Fibroblast of pulmonary artery (primary cell): ENCODE data around the gene PAQR3.

Source experiments
- DNase-seq: peaks from one replicate; pipeline ENCODE4 v3.0.0-alpha.2; 2010; ENCODE audit warnings: low read depth
- H3K4me3 ChIP-seq: replicated peaks from 2 replicates; pipeline ENCODE4 v1.5.1; 2011; ENCODE audit warnings: low read depth, mild to moderate bottlenecking, control low read depth, low read length, moderate library complexity
- TF ChIP-seq, protein P1 (sequence below): IDR thresholded peaks from 2 replicates; pipeline ENCODE4 v1.5.1; 2011; ENCODE audit warnings: mild to moderate bottlenecking, control low read depth, low read length, inconsistent platforms; ENCODE audit errors: missing control alignments

The PAQR3 gene

DNA sequence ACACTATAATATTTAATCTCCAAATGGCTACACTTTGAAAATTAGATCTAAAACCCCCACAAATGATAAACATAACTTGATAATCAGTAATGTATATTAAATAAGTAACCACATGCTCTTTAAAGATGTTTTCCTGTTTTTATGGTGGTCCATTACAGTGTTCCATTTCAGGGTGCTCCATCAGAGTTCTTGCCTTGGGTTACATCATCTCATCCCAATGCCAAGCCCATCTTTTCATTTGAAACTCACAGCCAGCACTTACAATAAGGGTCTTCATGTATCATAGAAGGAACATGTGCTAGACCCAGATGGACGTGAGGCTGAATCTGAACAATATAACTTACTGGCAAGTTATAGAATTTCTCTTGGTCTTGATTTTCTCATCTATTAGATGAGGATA lies 10.5 kb upstream of the PAQR3 start:
- H3K4me3 ChIP-seq = no peak overlapping the region
- no peak for DNase-seq
- TF ChIP-seq, protein P1, sequence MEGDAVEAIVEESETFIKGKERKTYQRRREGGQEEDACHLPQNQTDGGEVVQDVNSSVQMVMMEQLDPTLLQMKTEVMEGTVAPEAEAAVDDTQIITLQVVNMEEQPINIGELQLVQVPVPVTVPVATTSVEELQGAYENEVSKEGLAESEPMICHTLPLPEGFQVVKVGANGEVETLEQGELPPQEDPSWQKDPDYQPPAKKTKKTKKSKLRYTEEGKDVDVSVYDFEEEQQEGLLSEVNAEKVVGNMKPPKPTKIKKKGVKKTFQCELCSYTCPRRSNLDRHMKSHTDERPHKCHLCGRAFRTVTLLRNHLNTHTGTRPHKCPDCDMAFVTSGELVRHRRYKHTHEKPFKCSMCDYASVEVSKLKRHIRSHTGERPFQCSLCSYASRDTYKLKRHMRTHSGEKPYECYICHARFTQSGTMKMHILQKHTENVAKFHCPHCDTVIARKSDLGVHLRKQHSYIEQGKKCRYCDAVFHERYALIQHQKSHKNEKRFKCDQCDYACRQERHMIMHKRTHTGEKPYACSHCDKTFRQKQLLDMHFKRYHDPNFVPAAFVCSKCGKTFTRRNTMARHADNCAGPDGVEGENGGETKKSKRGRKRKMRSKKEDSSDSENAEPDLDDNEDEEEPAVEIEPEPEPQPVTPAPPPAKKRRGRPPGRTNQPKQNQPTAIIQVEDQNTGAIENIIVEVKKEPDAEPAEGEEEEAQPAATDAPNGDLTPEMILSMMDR = no peak

DNA sequence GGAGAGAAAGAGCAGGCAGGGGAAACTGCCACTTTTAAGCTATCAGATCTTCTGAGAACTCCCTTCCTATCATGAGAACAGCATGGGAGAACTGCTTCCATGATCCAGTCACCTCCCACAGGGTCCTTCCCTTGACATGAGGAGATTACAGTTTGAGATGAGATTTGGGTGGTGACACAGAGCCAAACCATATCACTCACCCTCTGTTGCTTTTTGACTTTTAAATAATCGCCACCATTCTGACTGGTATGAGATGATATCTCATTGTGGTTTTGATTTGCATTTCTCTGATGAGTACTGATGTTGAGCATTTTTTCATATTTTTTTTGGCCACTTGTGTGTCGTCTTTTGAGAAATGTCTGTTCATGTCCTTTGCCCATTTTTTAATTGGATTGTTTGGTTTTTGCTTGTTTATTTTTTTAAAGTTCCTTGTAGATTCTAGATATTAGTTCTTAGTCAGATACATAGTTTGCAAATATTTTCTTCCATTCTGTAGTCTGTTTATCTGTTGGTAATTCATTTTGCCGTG lies 6.5 kb upstream of the PAQR3 start:
- H3K4me3 ChIP-seq = no peak overlapping the region
- DNase-seq = no peak
- TF ChIP-seq, protein P1 = no peak

DNA sequence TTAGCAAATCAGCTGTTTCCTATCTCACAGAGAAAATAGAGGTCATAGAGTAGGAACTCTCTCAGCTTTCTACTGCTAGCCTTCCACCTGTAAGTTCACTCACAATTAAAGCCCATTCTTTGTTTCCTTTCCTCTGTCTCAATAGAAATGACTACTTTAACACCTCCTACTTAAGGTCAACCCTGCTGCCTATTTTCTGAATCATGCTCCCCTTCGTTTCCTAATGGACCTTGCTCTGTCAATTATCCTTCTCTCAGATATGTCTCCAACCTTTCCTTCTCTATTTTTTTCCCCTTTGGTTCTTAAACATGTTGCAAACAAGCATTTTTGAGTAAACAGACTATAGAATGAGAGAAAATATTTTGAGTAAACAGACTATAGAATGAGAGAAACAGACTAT lies 5.1 kb upstream of the PAQR3 start:
- DNase-seq = no peak
- H3K4me3 ChIP-seq = no peak overlapping the region
- TF ChIP-seq, protein P1 = no peak

DNA sequence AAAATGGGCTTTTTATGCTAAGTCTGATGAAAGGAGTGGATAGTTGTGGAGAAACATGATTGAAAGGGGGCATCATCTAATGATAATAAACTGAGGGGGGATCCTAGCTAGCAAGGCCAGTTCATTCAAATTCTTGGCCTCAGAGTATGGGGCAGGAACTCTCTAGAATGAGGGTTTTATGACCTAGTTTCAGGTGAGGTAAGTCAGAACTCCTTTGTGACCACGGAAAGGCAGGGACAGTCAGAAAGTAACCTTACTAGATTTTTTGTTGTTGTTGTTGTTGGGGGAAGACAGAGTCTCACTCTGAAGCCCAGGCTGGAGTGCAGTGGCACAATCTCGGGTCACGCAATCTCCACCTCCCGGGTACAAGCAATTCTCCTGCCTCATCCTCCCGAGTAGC lies 1.5 kb upstream of the PAQR3 start:
- no peak for DNase-seq
- TF ChIP-seq, protein P1 = no peak
- no peak overlapping the region for H3K4me3 ChIP-seq

DNA sequence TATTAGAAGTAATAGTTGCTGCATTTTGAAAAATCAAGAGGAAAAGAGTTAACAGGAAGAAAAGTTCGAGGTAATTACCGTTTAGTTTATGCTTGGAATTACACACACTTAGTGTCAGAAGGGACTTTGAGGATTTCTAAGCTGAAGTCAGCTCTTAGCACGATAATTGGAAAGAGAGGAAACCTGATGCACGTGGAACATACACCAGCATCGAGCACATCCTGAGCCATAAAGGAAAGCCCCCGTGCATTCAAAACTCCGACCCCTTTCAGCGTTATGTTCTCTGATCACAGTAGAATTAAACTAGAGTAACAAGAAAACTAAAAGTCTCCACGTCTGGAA lies 400 bp upstream of the PAQR3 start:
- peak overlapping the region; percentile 75 for H3K4me3 ChIP-seq
- TF ChIP-seq, protein P1 = no peak
- no peak for DNase-seq

DNA sequence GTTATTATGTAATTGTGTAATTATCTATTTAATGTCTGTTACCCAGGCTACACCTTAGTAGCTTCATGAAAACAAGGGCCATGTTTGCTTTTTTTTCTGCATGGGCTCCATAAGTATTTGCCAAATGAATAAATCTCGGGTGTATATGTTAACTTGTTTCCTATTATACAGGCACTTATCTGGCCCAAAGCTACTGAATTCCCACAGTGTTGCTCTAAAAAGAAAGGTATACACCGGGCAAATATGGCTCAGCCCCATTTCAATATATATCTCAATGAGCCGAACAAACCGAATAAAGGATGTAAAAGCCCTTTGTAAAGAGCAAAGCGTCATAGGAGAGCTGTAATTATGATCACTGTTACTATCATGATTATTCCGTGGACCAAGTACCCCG lies 767 bp downstream of the PAQR3 start:
- H3K4me3 ChIP-seq = peak overlapping the region; percentile 75
- peak; percentile 10 for DNase-seq
- TF ChIP-seq, protein P1 = no peak

DNA sequence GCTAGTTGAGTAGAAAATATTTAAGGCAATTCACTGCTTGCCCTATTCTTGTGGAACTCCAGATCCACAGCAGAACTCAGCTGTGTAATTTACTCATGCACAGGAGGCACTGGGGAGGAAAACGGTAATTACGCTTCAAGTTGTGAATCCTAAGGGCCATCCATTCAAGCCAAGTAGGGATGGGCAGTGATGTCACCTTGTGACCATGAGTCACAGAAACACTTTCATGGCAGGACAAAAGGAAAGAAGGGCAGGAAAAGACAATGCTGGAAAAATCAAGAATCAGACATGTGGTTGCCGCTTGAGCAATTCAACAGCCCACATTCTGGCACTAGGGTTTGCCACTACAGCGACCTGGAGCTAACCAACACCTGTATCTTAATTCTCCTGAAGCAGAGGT lies 1.4 kb downstream of the PAQR3 start:
- DNase-seq = peak; percentile 25
- H3K4me3 ChIP-seq = no peak overlapping the region

More for the DNA sequence above, 1.4 kb downstream of the PAQR3 start:
- TF ChIP-seq, protein P1 = no peak
